Spleen (tissue), 7 donors: Measurements from ENCODE around the gene CYP3A4.
"Not testable (repeated sequence)": the region's sequence is repeated elsewhere in the genome, so short reads cannot be mapped to it uniquely, and the experiment has no call there.

Experiments
- POLR2A ChIP-seq, 3 donors: fragments of 450-650 bp; IDR thresholded peaks; one replicate each; pipeline ENCODE4 v1.5.1; 2017; ENCODE audit warnings: antibody characterized with exemption in 3 of 3, mild to moderate bottlenecking in 1 of 3
- POLR2AphosphoS5 ChIP-seq, 3 donors: sonication (generic); formaldehyde crosslinking; IDR thresholded peaks; one replicate each; pipeline ENCODE4 v1.5.1; 2017; ENCODE audit warnings: antibody characterized with exemption in 3 of 3
- TF ChIP-seq, protein P1 (sequence below), 11 experiments: fragments of 200-600 bp in 7 of 11; fragments of 450-650 bp in 4 of 11; sonication (generic) in 4 of 11; IDR thresholded peaks in 8 of 11; conservative IDR thresholded peaks in 3 of 11; 1 replicate in 7 of 11; 2 replicates in 4 of 11; pipeline versions ENCODE4 v1.4.0 to v1.8.0; 2016 to 2021; ENCODE audit warnings: antibody characterized with exemption in 11 of 11, inconsistent platforms in 4 of 11, mild to moderate bottlenecking in 1 of 11
- donor health status: DM: no; HTN: no; CAD: no; lungs with moderate emphysema.
- donor health status: DM: no; HTN: no; CAD: no.
- donor health status: DM: no; HTN: no; CAD: no.

DNA sequence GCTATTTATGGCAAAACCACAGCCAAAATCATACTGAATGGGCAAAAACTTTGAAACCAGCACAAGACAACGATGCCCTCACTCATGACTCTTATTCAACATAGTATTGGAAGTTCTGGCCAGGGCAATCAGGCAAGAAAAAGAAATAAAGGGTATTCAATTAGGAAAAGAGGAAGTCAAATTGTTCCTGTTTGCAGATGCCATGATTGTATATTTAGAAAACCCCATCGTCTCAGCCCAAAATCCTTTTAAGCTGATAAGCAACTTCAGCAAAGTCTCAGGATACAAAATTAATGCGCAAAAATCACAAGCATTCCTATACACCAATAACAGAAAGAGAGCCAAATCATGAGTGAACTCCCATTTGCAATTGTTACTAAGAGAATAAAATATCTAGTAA, 38.6 kb downstream of the CYP3A4 start:
- TF ChIP-seq, protein P1, sequence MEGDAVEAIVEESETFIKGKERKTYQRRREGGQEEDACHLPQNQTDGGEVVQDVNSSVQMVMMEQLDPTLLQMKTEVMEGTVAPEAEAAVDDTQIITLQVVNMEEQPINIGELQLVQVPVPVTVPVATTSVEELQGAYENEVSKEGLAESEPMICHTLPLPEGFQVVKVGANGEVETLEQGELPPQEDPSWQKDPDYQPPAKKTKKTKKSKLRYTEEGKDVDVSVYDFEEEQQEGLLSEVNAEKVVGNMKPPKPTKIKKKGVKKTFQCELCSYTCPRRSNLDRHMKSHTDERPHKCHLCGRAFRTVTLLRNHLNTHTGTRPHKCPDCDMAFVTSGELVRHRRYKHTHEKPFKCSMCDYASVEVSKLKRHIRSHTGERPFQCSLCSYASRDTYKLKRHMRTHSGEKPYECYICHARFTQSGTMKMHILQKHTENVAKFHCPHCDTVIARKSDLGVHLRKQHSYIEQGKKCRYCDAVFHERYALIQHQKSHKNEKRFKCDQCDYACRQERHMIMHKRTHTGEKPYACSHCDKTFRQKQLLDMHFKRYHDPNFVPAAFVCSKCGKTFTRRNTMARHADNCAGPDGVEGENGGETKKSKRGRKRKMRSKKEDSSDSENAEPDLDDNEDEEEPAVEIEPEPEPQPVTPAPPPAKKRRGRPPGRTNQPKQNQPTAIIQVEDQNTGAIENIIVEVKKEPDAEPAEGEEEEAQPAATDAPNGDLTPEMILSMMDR (IDR thresholded peaks at IDR 0.05 in 8 of 11, conservative IDR thresholded peaks at IDR 0.05 in 3 of 11), result not testable (repeated sequence)
- not testable (repeated sequence) for TF ChIP-seq POLR2AphosphoS5, POLR2A (IDR thresholded peaks at IDR 0.05)
